AG09319 (cell line): ENCODE data around the gene OR52R1.

Experiments
- DNase-seq: peaks from one replicate; pipeline ENCODE4 v3.0.0-alpha.2; 2010; ENCODE audit warnings: low read depth; ENCODE audit errors: extremely low read depth
- TF ChIP-seq, protein P1 (sequence below): IDR thresholded peaks from 2 replicates; pipeline ENCODE4 v1.5.1; 2011; ENCODE audit warnings: low read depth, mild to moderate bottlenecking, inconsistent platforms, low read length, moderate library complexity

Gene OR52R1

DNA sequence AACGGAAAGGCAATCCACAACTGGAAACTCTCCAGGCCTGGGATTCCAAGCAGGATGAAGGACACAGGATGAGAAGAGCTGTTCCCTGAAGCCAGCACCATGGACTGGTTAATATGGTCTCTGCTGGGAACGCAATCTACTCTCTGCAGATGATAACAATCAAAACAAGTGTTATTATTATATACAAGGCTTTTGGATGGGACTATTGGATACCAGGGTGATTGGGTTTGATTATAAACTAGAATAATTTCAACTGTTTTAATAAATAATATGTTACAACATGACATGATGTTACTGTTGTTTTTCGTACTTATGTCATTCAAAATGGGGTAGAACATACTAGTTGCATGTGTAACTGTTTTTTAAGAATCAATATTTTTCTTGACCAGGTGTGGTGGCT is at the start of gene OR52R1:
Gene OR52R1 (minus strand): TSS at position 101 of the 400 bp plus-strand sequence. CDS start 0 bp downstream, at position 101.
- DNase-seq, result no peak

GRCh38 chr11:4851033-4851432 is 46.9 kb upstream of the OR52R1 start:
- DNase-seq, result no peak
- TF ChIP-seq, protein P1, sequence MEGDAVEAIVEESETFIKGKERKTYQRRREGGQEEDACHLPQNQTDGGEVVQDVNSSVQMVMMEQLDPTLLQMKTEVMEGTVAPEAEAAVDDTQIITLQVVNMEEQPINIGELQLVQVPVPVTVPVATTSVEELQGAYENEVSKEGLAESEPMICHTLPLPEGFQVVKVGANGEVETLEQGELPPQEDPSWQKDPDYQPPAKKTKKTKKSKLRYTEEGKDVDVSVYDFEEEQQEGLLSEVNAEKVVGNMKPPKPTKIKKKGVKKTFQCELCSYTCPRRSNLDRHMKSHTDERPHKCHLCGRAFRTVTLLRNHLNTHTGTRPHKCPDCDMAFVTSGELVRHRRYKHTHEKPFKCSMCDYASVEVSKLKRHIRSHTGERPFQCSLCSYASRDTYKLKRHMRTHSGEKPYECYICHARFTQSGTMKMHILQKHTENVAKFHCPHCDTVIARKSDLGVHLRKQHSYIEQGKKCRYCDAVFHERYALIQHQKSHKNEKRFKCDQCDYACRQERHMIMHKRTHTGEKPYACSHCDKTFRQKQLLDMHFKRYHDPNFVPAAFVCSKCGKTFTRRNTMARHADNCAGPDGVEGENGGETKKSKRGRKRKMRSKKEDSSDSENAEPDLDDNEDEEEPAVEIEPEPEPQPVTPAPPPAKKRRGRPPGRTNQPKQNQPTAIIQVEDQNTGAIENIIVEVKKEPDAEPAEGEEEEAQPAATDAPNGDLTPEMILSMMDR, result no peak

More for the DNA sequence above, at the start of gene OR52R1:
- TF ChIP-seq, protein P1, result no peak

DNA sequence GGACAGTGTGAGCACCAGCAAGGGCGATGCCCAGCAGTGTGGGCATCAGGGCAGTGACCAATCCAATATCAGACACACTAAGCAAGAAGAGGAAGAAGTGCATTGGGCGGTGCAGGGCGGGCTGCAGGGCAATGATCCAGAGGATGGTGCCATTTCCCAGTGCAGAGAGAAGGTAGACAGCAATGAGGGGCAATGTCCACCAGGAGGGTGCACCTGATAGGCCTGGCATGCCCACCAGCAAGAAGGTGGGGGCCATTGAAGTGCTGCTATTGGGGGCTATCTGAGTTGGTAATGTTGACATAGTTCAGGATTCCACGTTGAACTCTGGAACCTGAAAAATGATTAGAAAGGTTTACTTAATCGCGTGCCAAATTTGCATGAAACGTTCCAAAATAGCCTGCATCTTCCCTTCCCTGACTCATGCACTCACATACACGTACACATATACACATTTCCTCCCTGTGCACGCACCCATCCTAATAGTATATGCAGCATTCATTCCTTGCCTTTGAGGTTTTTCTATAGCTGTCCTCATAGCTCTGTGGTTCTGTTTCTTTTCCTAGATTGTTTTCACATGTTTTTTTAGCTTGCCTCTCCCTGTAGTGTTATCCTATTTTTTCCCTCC is 44.8 kb upstream of the OR52R1 start, which contains the start of gene OR51S1:
Gene OR51S1 (minus strand): TSS at position 301 of the 625 bp plus-strand sequence. CDS start 0 bp downstream, at position 301.
- TF ChIP-seq, protein P1, result no peak
- no peak for DNase-seq

DNA sequence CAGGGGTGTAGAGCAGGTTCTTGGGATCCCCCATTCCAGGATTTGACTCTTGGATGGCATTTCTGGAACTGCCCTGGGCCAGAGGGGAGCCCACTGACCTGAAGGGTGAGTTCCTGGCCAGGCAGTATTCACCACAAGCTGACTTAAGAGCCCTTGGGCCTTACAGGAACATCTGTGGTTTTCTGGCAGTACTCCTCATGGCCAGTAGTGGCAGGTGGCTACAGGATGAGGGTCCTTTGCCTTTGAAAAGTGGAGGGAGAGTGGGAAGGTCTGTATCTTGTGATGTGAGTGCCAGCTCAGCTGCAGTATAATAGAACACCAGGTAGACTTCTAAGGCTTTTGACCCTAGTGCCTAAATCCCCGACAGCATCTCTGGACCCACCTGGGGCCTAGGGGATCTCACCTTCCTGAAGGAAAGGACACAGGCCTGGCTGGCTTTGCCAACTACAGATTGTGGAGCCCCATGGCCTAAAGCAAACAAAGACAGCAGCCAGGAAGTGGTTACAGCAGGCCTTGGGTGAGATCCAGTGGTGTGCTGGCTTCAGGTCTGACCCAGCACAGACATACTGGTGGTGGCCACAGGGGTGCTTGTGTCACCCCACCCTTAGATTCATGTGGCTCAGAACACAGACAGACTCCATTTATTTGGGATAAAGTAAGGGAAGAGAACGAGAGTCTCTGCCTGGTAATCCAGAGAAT is 35.8 kb upstream of the OR52R1 start:
- DNase-seq, result no peak
- TF ChIP-seq, protein P1, result no peak

DNA sequence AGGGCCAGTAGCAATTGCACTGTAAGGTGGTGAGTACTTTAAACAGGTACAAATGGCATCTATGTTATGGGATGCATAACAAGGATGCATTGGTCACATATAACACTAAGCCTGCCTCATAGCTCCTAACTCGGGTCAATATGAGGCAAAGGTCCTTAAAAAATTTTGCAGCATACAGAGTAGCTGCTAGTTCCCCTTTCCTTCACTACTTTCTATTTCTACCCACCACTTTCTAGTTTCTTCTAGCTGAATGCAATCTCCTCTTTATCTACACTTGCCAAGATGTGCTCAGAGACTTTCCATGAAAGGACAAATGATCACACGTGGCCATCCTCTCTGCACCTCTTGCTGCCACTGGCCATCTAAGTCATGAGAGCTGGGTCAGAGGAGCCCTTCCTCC is 26.7 kb upstream of the OR52R1 start:
- DNase-seq, result no peak
- TF ChIP-seq, protein P1, result no peak

GRCh38 chr11:4830346-4830745 is 26.2 kb upstream of the OR52R1 start:
- DNase-seq, result no peak
- TF ChIP-seq, protein P1, result no peak

DNA sequence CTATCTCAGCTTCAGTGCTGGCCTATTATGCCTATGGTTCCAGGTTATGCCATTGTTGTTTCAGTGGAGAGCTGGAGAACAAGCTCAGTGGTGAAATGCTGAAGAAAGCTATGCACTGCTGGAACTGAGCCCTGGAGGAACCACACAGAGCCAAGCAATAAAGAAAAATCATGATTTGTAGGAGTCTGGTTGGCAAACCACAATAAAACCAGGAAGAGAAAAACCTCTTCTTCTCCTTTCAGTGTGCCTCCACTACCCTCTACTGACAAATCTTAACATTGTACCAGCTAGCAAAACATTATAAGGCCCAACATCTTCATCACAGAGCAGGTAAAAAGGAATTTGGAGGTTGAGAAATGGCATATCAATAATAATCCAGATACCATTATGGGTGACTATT is 22.2 kb upstream of the OR52R1 start:
- no peak for DNase-seq
- TF ChIP-seq, protein P1, result no peak; the same call in 1 of the 2 replicates
